Parathyroid adenoma (tissue), 2 donors: ENCODE measurements around the gene TMBIM4.

Experiments used
- H2AFZ ChIP-seq: fragments of 300-600 bp; sonication (generic); one replicate; pipeline ENCODE4 v1.7.0; 2017; ENCODE audit warnings: antibody characterized with exemption, mild to moderate bottlenecking
- H3K27ac ChIP-seq: fragments of 300-600 bp; sonication (generic); one replicate; pipeline ENCODE4 v1.7.0; 2017
- H3K27me3 ChIP-seq: fragments of 300-600 bp; sonication (generic); one replicate; pipeline ENCODE4 v1.7.0; 2017; ENCODE audit warnings: low read length; ENCODE audit not compliant: control insufficient read depth, insufficient read depth
- H3K36me3 ChIP-seq: fragments of 300-600 bp; sonication (generic); one replicate; pipeline ENCODE4 v1.7.0; 2017; ENCODE audit warnings: low read length; ENCODE audit not compliant: control insufficient read depth, insufficient read depth
- H3K4me1 ChIP-seq: fragments of 300-600 bp; sonication (generic); one replicate; pipeline ENCODE4 v1.7.0; 2017; ENCODE audit warnings: control low read depth
- H3K4me2 ChIP-seq: fragments of 300-600 bp; sonication (generic); one replicate; pipeline ENCODE4 v1.7.0; 2017; ENCODE audit warnings: low read length
- H3K4me3 ChIP-seq: fragments of 300-600 bp; sonication (generic); one replicate; pipeline ENCODE4 v1.7.0; 2017; ENCODE audit warnings: low read depth, low read length
- H3K79me2 ChIP-seq: fragments of 300-600 bp; sonication (generic); one replicate; pipeline ENCODE4 v1.7.0; 2017; ENCODE audit warnings: control low read depth
- H3K9ac ChIP-seq: fragments of 300-600 bp; sonication (generic); one replicate; pipeline ENCODE4 v1.7.0; 2017; ENCODE audit warnings: mild to moderate bottlenecking
- H3K9me3 ChIP-seq: fragments of 300-600 bp; sonication (generic); one replicate; pipeline ENCODE4 v1.7.0; 2017; ENCODE audit warnings: low read length; ENCODE audit not compliant: control insufficient read depth
- CTCF ChIP-seq: fragments of 300-600 bp; sonication (generic); IDR thresholded peaks from one replicate; pipeline ENCODE4 v1.7.0; 2017; ENCODE audit warnings: antibody characterized with exemption, mild to moderate bottlenecking
- donor health status: primary hyperparathyroidism.

Gene TMBIM4

GRCh38 chr12:66163289-66163688 lies 6.5 kb downstream of the TMBIM4 start:
- Histone ChIP-seq H3K27ac (no peak overlapping the region), H3K9me3 (no peaks in the 10 kb centered on the region), H3K36me3 (no peaks in the 10 kb centered on the region), H3K4me2 (no peak overlapping the region), H3K4me3 (no peak overlapping the region), H3K4me1 (no peaks in the 10 kb centered on the region), H3K9ac (no peak overlapping the region), H2AFZ (no peak overlapping the region), H3K27me3 (no peaks in the 10 kb centered on the region), H3K79me2 (peaks cover 26% of the 10 kb centered on the region)
- TF ChIP-seq CTCF: no peak

- no peak overlapping the region for H3K9ac ChIP-seq
- H3K79me2 ChIP-seq: peaks cover 26% of the 10 kb centered on the region
Observed at GRCh38 chr12:66162701-66163100, 7.1 kb downstream of the TMBIM4 start.

GRCh38 chr12:66160704-66161103 lies 9.1 kb downstream of the TMBIM4 start:
- no peak overlapping the region for H3K4me3 ChIP-seq
- no peaks in the 10 kb centered on the region for H3K9me3 ChIP-seq
- no peak overlapping the region for H3K9ac ChIP-seq
- H3K27me3 ChIP-seq: no peaks in the 10 kb centered on the region
- no peak overlapping the region for H3K4me2 ChIP-seq
- no peaks in the 10 kb centered on the region for H3K36me3 ChIP-seq
- no peak overlapping the region for H2AFZ ChIP-seq
- no peaks in the 10 kb centered on the region for H3K4me1 ChIP-seq
- no peak for TF ChIP-seq CTCF
- peaks cover 24% of the 10 kb centered on the region for H3K79me2 ChIP-seq
- H3K27ac ChIP-seq: no peak overlapping the region

More at GRCh38 chr12:66162701-66163100, 7.1 kb downstream of the TMBIM4 start:
- no peak for TF ChIP-seq CTCF
- Histone ChIP-seq H3K4me3 (no peak overlapping the region), H2AFZ (no peak overlapping the region), H3K27me3 (no peaks in the 10 kb centered on the region), H3K4me2 (no peak overlapping the region), H3K36me3 (no peaks in the 10 kb centered on the region), H3K9me3 (no peaks in the 10 kb centered on the region), H3K27ac (no peak overlapping the region), H3K4me1 (no peaks in the 10 kb centered on the region)

GRCh38 chr12:66159123-66159522 lies 10.7 kb downstream of the TMBIM4 start:
- no peak overlapping the region for H3K27ac ChIP-seq
- no peaks in the 10 kb centered on the region for H3K36me3 ChIP-seq
- peaks cover 12% of the 10 kb centered on the region for H3K79me2 ChIP-seq
- TF ChIP-seq CTCF: no peak
- H3K9me3 ChIP-seq: no peaks in the 10 kb centered on the region
- no peaks in the 10 kb centered on the region for H3K4me1 ChIP-seq
- no peak overlapping the region for H3K4me3 ChIP-seq
- H3K9ac ChIP-seq: no peak overlapping the region
- H2AFZ ChIP-seq: no peak overlapping the region
- no peak overlapping the region for H3K4me2 ChIP-seq
- no peaks in the 10 kb centered on the region for H3K27me3 ChIP-seq

- H3K9ac ChIP-seq: no peak overlapping the region
- H3K36me3 ChIP-seq: no peaks in the 10 kb centered on the region
- H3K9me3 ChIP-seq: no peaks in the 10 kb centered on the region
- H2AFZ ChIP-seq: no peak overlapping the region
- H3K27ac ChIP-seq: no peak overlapping the region
- H3K4me3 ChIP-seq: no peak overlapping the region
- H3K79me2 ChIP-seq: peaks cover 2% of the 10 kb centered on the region
- no peak overlapping the region for H3K4me2 ChIP-seq
- H3K4me1 ChIP-seq: no peaks in the 10 kb centered on the region
- no peak for TF ChIP-seq CTCF
- H3K27me3 ChIP-seq: no peaks in the 10 kb centered on the region
Observed at GRCh38 chr12:66156654-66157053, 13.1 kb downstream of the TMBIM4 start.
